Measurements from ENCODE around the gene MVB12A. TPM values are rescaled to one million over a fixed set of nuclear protein-coding genes. Genes with fewer than 3 reads are reported as not detected.
A peak's percentile ranks its signal among the peaks of the same experiment; 100 is the strongest.

MVB12A gene
- total RNA-seq, 1 donor from 2014 or later, result 41.0 TPM

- Histone ChIP-seq H3K79me2 (ENCODE audit: insufficient read depth, low read length) (no peaks in the 10 kb centered on the region), H3K36me3 (ENCODE audit: insufficient read depth, low read length) (no peaks in the 10 kb centered on the region), H3K9me3 (ENCODE audit: insufficient read depth, low read depth, low read length) (no peaks in the 10 kb centered on the region), H3K27me3 (ENCODE audit: insufficient read depth, low read length) (no peaks in the 10 kb centered on the region), H3K9ac (ENCODE audit: low read length) (no peak overlapping the region), H3K4me2 (ENCODE audit: low read length) (no peak overlapping the region), H2AFZ (ENCODE audit: low read depth, low read length) (no peak overlapping the region), H3K27ac (ENCODE audit: low read depth, low read length) (no peak overlapping the region), H4K20me1 (ENCODE audit: insufficient read depth, low read length) (no peaks in the 10 kb centered on the region), H3K4me3 (ENCODE audit: insufficient read depth, low read depth, low read length) (no peak overlapping the region), H3K4me1 (ENCODE audit: insufficient read depth, low read length) (peaks cover 6% of the 10 kb centered on the region)
- Mint-ChIP-seq H3K4me1 (ENCODE audit: low read depth, unreplicated experiment) (peaks cover 17% of the 10 kb centered on the region), H3K27ac (ENCODE audit: unreplicated experiment) (peak overlapping the region; percentile 12), H3K9me3 (ENCODE audit: unreplicated experiment) (no peaks in the 10 kb centered on the region), H3K27me3 (ENCODE audit: low read depth, unreplicated experiment) (no peaks in the 10 kb centered on the region), H3K4me3 (ENCODE audit: unreplicated experiment) (peak overlapping the region; percentile 94), H3K36me3 (ENCODE audit: low read depth, unreplicated experiment) (peaks cover 9% of the 10 kb centered on the region)
- TF ChIP-seq CTCF (IDR thresholded peaks at IDR 0.05; ENCODE audit: insufficient read depth, low read depth, low read length) (no peak), EZH2 (IDR thresholded peaks at IDR 0.05; ENCODE audit: insufficient read depth, low read length) (no peak)
- FAIRE-seq (no peak), DNase-seq (ENCODE audit: low read depth) (no peak)
These were observed 16.6 kb upstream of the MVB12A start for GRCh38 chr19:17402982-17403855.

- H3K4me3 Mint-ChIP-seq (ENCODE audit: unreplicated experiment), result peak overlapping the region; percentile 94
- Histone ChIP-seq H3K36me3 (ENCODE audit: insufficient read depth, low read length) (no peaks in the 10 kb centered on the region), H3K9ac (ENCODE audit: low read length) (no peak overlapping the region), H3K4me2 (ENCODE audit: low read length) (no peak overlapping the region), H3K27ac (ENCODE audit: low read depth, low read length) (no peak overlapping the region), H3K79me2 (ENCODE audit: insufficient read depth, low read length) (no peaks in the 10 kb centered on the region), H3K27me3 (ENCODE audit: insufficient read depth, low read length) (no peaks in the 10 kb centered on the region), H3K4me3 (ENCODE audit: insufficient read depth, low read depth, low read length) (no peak overlapping the region), H3K9me3 (ENCODE audit: insufficient read depth, low read depth, low read length) (no peaks in the 10 kb centered on the region), H2AFZ (ENCODE audit: low read depth, low read length) (no peak overlapping the region), H3K4me1 (ENCODE audit: insufficient read depth, low read length) (peaks cover 6% of the 10 kb centered on the region), H4K20me1 (ENCODE audit: insufficient read depth, low read length) (no peaks in the 10 kb centered on the region)
- FAIRE-seq (no peak), DNase-seq (ENCODE audit: low read depth) (no peak)
- no peaks in the 10 kb centered on the region for H3K9me3 Mint-ChIP-seq (ENCODE audit: unreplicated experiment)
- H3K27me3 Mint-ChIP-seq (ENCODE audit: low read depth, unreplicated experiment), result no peaks in the 10 kb centered on the region
- TF ChIP-seq CTCF (IDR thresholded peaks at IDR 0.05; ENCODE audit: insufficient read depth, low read depth, low read length), result no peak
- no peak for TF ChIP-seq EZH2 (IDR thresholded peaks at IDR 0.05; ENCODE audit: insufficient read depth, low read length)
- H3K4me1 Mint-ChIP-seq (ENCODE audit: low read depth, unreplicated experiment), result peaks cover 17% of the 10 kb centered on the region
- H3K36me3 Mint-ChIP-seq (ENCODE audit: low read depth, unreplicated experiment), result peaks cover 9% of the 10 kb centered on the region
- peak overlapping the region; percentile 77 for H3K27ac Mint-ChIP-seq (ENCODE audit: unreplicated experiment)
These were observed 15.8 kb upstream of the MVB12A start for GRCh38 chr19:17404015-17404414.
